ENCODE data around the gene FAM124A. TPM values are rescaled to one million over a fixed set of nuclear protein-coding genes. Genes with fewer than 3 reads are reported as not detected.

Gene FAM124A
- total and polyA plus RNA-seq, 12 donors = 0.78 to 11.7 (median 3.4) TPM

- no peak for TF ChIP-seq POLR2A (IDR thresholded peaks at IDR 0.05)
- no peak for TF ChIP-seq CTCF (IDR thresholded peaks at IDR 0.05)
- Histone ChIP-seq H3K36me3 (replicated peaks in 1 of 2) (no peaks in the 10 kb centered on the region), H3K27me3 (no peaks in the 10 kb centered on the region), H3K4me1 (replicated peaks in 1 of 2) (no peaks in the 10 kb centered on the region), H3K27ac (no peak overlapping the region), H3K4me3 (no peak overlapping the region), H3K9me3 (replicated peaks in 1 of 3) (no peaks in the 10 kb centered on the region)
- DNase-seq = no peak
- intact Hi-C loops (cut with DNase I) = no loop called here
Observed at GRCh38 chr13:51333421-51333820, 111.2 kb downstream of the FAM124A start.

GRCh38 chr13:51333826-51334225 is 111.6 kb downstream of the FAM124A start:
- TF ChIP-seq CTCF (IDR thresholded peaks at IDR 0.05) (no peak), POLR2A (IDR thresholded peaks at IDR 0.05) (no peak)
- no peaks in the 10 kb centered on the region for H3K4me1 ChIP-seq (replicated peaks in 1 of 2)

More at GRCh38 chr13:51333826-51334225, 111.6 kb downstream of the FAM124A start:
- no peaks in the 10 kb centered on the region for H3K27me3 ChIP-seq
- DNase-seq = no peak
- no peak overlapping the region for H3K27ac ChIP-seq
- intact Hi-C loops (cut with DNase I) = no loop called here
- H3K36me3 ChIP-seq (replicated peaks in 1 of 2) = no peaks in the 10 kb centered on the region
- H3K9me3 ChIP-seq (replicated peaks in 1 of 3) = no peaks in the 10 kb centered on the region
- H3K4me3 ChIP-seq = no peak overlapping the region

Small RNA genes within 50 kb of the gene (small RNA-seq; reads per million reads assigned to genes)
- 0 reads per million in 2 donors for gene PRELID3BP2

Other genes starting within 250 kb of the FAM124A start
- not detected for gene C13orf42, start 111.1 kb upstream of the FAM124A start, total RNA-seq
- gene C13orf42, start 111.1 kb upstream of the FAM124A start, polyA plus RNA-seq = not detected
- gene SERPINE3, start 117.3 kb downstream of the FAM124A start, total RNA-seq = under 1 TPM in 1 of 9 donors, not detected in 8; 0.33 TPM
- gene SERPINE3, start 117.3 kb downstream of the FAM124A start, polyA plus RNA-seq = under 1 TPM in 1 of 3 donors, not detected in 2; 0.07 TPM
- 10 to 100 TPM; 24.2 to 82.4 (median 37.2) TPM for gene INTS6, start 230.6 kb downstream of the FAM124A start, total RNA-seq
- 10 to 100 TPM; 13.1 to 44.3 (median 21.7) TPM for gene INTS6, start 230.6 kb downstream of the FAM124A start, polyA plus RNA-seq